ENCODE results near the gene FTCDNL1. TPM values are rescaled to one million over a fixed set of nuclear protein-coding genes. Genes with fewer than 3 reads are reported as not detected.

Gene FTCDNL1
- total RNA-seq, 1 donor from 2014 or later = 3.4 TPM

DNA sequence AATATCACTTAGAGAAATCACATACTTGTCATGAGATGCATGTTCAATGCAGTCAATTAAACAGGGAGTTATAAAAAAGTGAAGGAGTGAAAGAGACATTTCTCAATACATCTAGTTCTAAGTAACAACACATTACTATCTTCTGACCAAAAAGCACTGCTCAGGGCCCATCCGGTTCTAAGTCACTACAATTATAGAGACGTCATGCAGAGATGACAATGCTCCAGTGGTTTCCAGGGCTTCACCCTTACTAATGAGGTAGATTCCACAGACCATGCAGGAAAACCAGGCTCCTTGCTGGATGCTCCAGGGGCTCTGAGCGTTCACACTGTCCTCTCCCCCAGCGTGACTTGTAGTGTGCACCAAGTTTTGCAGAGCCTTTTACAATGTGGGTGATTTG is 88.0 kb downstream of the FTCDNL1 start:
- TF ChIP-seq, protein P1, sequence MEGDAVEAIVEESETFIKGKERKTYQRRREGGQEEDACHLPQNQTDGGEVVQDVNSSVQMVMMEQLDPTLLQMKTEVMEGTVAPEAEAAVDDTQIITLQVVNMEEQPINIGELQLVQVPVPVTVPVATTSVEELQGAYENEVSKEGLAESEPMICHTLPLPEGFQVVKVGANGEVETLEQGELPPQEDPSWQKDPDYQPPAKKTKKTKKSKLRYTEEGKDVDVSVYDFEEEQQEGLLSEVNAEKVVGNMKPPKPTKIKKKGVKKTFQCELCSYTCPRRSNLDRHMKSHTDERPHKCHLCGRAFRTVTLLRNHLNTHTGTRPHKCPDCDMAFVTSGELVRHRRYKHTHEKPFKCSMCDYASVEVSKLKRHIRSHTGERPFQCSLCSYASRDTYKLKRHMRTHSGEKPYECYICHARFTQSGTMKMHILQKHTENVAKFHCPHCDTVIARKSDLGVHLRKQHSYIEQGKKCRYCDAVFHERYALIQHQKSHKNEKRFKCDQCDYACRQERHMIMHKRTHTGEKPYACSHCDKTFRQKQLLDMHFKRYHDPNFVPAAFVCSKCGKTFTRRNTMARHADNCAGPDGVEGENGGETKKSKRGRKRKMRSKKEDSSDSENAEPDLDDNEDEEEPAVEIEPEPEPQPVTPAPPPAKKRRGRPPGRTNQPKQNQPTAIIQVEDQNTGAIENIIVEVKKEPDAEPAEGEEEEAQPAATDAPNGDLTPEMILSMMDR (IDR thresholded peaks at IDR 0.05) = no peak
- Histone ChIP-seq H3K9me3 (no peaks in the 10 kb centered on the region), H3K36me3 (no peaks in the 10 kb centered on the region), H3K4me3 (no peak overlapping the region), H3K27me3 (no peaks in the 10 kb centered on the region), H3K27ac (no peak overlapping the region), H3K4me1 (no peaks in the 10 kb centered on the region)
- intact Hi-C loops (cut with DNase I) = no loop called here
- DNase-seq (ENCODE audit: low spot score in 2 of 2) = no peak

DNA sequence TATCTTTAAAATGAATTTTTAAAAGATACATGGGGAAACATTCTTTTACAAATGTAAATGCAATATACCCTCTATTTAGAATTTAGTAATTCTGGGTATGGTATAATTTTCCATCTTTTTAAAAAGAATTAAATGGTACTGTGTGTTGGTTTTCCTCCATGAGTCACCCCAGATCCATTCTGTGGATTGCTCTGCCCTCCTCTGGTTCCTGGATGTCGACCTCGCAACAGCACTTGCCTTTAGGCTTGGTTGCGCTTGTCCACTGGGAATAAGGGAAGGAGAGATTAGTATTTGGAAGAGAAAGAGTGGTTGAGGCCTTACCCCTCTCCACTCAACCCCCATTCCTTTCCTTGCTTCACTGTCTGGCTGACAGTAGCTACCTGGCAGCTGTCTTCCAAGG is 90.4 kb downstream of the FTCDNL1 start:
- Histone ChIP-seq H3K4me3 (no peak overlapping the region), H3K27me3 (no peaks in the 10 kb centered on the region), H3K27ac (no peak overlapping the region), H3K4me1 (no peaks in the 10 kb centered on the region), H3K36me3 (no peaks in the 10 kb centered on the region), H3K9me3 (no peaks in the 10 kb centered on the region)
- intact Hi-C loops (cut with DNase I) = no loop called here
- TF ChIP-seq, protein P1 (IDR thresholded peaks at IDR 0.05) = no peak
- DNase-seq (ENCODE audit: low spot score in 2 of 2) = no peak

DNA sequence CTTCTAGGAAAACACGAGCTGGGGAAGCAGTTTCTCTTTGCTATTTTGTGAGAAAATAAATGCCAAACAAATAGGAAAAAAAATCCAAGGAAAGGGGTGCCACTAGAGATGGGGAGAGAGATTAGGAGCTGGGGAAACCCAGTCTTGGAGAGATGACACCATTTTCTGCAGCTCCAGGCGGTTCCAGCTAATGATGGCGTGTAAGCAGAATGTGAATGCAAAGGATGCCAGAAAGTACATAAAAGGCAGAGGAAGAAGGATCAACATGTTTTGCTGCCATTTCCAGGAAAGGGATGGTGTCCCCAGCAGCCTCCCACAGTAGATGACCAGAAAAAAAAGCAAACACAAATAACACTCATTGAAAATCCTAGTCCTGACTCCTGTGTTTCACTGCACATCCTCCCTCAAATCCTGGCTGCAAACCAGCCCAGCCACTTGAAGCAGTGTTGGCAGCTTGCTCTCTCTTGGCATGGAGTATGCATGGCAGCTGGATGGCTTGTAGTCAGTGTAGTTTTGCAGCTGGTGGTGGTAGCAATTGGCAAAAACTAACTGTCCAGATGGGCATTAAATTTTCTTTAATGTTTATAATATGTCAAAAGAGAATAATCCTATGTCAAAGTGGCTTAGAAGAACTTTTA is 93.6 kb downstream of the FTCDNL1 start:
- TF ChIP-seq, protein P1 (IDR thresholded peaks at IDR 0.05) = no peak
- Histone ChIP-seq H3K4me1 (no peaks in the 10 kb centered on the region), H3K36me3 (no peaks in the 10 kb centered on the region), H3K27me3 (no peaks in the 10 kb centered on the region), H3K27ac (no peak overlapping the region), H3K4me3 (no peak overlapping the region), H3K9me3 (no peaks in the 10 kb centered on the region)
- DNase-seq (ENCODE audit: low spot score in 2 of 2) = no peak
- intact Hi-C loops (cut with DNase I) = no loop called here

DNA sequence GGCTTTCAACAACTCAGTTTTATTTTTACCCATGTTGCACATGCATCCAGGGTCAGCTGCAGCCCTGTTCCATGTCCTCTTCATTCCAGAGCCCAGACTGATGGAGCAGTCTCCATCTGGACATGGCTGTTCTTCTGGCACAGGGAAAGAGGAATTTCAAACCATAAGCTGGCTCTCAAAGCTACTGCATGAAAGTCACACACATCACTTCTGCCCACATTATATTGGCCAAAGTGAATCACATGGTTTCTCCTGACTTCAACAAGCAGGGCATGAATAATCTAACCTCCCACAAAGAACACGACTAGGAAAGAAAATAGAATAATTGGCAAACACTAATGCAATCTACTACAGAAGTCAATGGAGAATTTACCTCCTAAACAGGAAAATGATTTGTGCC is 94.2 kb downstream of the FTCDNL1 start:
- no peaks in the 10 kb centered on the region for H3K9me3 ChIP-seq
- intact Hi-C loops (cut with DNase I) = no loop called here
- H3K4me3 ChIP-seq = no peak overlapping the region
- no peaks in the 10 kb centered on the region for H3K36me3 ChIP-seq
- H3K4me1 ChIP-seq = no peaks in the 10 kb centered on the region
- no peaks in the 10 kb centered on the region for H3K27me3 ChIP-seq
- TF ChIP-seq, protein P1 (IDR thresholded peaks at IDR 0.05) = no peak
- DNase-seq (ENCODE audit: low spot score in 2 of 2) = no peak
- no peak overlapping the region for H3K27ac ChIP-seq

DNA sequence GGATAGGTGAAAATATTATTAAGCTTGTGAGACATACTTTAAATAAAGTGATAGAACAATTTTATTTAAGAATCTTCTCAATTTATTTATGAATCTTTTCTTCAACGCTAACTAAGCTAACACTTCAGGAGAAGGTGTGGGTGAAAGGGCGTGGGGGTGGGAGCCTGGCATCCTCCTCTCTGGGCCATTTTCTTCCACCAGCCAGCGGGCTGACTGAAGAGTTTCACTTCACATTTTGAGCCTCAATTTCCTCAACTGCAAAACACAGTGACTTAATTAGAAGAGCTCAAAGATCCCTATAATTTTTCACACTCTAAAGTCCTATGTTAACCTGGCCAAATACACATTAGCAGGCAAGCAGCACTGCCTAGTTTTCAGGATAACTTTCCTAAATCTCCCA is 94.8 kb downstream of the FTCDNL1 start:
- Histone ChIP-seq H3K27ac (no peak overlapping the region), H3K27me3 (no peaks in the 10 kb centered on the region), H3K36me3 (no peaks in the 10 kb centered on the region), H3K4me1 (no peaks in the 10 kb centered on the region), H3K9me3 (no peaks in the 10 kb centered on the region), H3K4me3 (no peak overlapping the region)
- no peak for DNase-seq (ENCODE audit: low spot score in 2 of 2)
- intact Hi-C loops (cut with DNase I) = no loop called here
- TF ChIP-seq, protein P1 (IDR thresholded peaks at IDR 0.05) = no peak

DNA sequence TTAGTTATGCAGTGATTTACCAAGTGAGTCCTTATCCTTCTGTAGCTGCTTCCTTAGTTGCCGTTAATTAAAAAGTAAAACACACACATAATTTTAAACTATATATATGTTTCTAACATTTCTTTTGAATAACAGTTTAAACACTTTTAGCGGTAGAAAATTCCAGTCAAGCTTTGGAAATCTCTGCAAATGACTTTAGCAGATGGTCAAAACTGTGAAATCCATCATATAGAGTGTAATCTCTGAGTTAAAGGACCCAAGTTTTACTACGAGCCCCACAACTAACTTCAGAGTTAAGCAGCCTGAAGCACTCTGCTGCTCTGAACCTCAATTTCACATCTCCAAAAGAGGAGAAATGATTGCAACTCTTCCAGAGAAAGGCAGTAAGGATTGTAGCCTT is 96.2 kb downstream of the FTCDNL1 start:
- no peak overlapping the region for H3K27ac ChIP-seq
- no peaks in the 10 kb centered on the region for H3K27me3 ChIP-seq
- no peaks in the 10 kb centered on the region for H3K4me1 ChIP-seq
- TF ChIP-seq, protein P1 (IDR thresholded peaks at IDR 0.05) = no peak
- no peaks in the 10 kb centered on the region for H3K9me3 ChIP-seq
- H3K36me3 ChIP-seq = no peaks in the 10 kb centered on the region
- intact Hi-C loops (cut with DNase I) = no loop called here
- H3K4me3 ChIP-seq = no peak overlapping the region
- DNase-seq (ENCODE audit: low spot score in 2 of 2) = no peak

Data from ascending aorta (tissue), 2 donors.